Retinal pigment epithelial cell (primary cell): ENCODE measurements around the gene HOXA11.
A peak's percentile ranks its signal among the peaks of the same experiment; 100 is the strongest.

Experiments used
- DNase-seq: peaks from one replicate; pipeline ENCODE4 v3.0.0-alpha.2; 2010; ENCODE audit warnings: low read depth
- H3K4me3 ChIP-seq: 2 replicates; pipeline ENCODE4 v1.5.1; 2011; ENCODE audit warnings: mild to moderate bottlenecking, low read length, control low read depth, moderate library complexity
- TF ChIP-seq, protein P1 (sequence below): conservative IDR thresholded peaks from 2 replicates; pipeline ENCODE4 v1.5.1; 2011; ENCODE audit warnings: low read depth, low read length, control low read depth, inconsistent platforms

Gene HOXA11

DNA sequence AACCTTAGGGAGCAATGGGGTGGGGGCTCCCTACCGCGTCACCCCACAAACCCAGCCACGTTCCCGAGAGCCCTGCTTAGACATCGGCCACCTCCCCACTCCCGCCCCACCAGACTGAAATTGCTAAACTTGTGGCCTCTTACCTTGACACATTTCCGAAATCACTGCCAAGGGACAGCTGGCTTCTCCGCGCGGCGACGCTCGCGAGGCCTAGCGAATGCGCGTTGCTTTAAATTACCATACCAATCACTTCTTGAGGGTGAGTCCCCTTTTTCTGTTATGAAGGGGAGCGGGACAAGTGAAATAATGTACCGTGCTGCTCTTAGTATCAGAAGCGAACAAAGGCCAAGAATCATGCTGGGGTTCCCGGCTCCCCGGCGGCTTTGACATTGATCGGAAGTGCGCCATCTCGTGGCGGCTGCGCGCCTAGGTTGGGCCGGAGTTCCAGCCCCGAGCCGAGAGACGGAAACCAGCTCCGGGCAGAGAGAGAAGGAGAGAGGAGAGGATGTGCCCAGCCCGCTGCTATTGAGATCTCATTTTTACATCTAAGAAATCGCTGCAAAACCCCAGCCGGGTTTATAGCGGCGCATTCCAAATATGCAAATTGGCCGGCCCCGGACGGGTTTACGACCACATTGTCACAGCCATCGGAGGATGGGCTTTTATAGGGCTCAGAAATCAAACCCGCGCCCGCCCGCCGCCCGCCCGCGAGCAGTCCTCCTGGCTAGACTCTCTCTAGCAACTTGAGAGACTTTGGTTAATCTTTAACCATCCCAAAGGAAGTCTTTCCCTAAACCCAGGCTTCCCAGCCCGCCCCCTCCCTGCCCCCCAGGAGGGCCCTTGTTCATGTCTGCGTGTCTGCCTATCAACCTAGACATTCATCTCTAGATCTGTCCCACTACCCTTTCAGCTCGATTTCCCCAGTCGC is 5.3 kb downstream of the HOXA11 start:
- DNase-seq, result no peak
- TF ChIP-seq, protein P1, sequence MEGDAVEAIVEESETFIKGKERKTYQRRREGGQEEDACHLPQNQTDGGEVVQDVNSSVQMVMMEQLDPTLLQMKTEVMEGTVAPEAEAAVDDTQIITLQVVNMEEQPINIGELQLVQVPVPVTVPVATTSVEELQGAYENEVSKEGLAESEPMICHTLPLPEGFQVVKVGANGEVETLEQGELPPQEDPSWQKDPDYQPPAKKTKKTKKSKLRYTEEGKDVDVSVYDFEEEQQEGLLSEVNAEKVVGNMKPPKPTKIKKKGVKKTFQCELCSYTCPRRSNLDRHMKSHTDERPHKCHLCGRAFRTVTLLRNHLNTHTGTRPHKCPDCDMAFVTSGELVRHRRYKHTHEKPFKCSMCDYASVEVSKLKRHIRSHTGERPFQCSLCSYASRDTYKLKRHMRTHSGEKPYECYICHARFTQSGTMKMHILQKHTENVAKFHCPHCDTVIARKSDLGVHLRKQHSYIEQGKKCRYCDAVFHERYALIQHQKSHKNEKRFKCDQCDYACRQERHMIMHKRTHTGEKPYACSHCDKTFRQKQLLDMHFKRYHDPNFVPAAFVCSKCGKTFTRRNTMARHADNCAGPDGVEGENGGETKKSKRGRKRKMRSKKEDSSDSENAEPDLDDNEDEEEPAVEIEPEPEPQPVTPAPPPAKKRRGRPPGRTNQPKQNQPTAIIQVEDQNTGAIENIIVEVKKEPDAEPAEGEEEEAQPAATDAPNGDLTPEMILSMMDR, result peak; percentile 84
- H3K4me3 ChIP-seq, result no peak overlapping the region

GRCh38 chr7:27179030-27179429 is 6.0 kb downstream of the HOXA11 start:
- no peak overlapping the region for H3K4me3 ChIP-seq

GRCh38 chr7:27178366-27178765 is 6.7 kb downstream of the HOXA11 start:
- no peak for DNase-seq
- TF ChIP-seq, protein P1, result no peak
- H3K4me3 ChIP-seq, result no peak overlapping the region

More at GRCh38 chr7:27179030-27179429, 6.0 kb downstream of the HOXA11 start:
- no peak for DNase-seq
- TF ChIP-seq, protein P1, result no peak

DNA sequence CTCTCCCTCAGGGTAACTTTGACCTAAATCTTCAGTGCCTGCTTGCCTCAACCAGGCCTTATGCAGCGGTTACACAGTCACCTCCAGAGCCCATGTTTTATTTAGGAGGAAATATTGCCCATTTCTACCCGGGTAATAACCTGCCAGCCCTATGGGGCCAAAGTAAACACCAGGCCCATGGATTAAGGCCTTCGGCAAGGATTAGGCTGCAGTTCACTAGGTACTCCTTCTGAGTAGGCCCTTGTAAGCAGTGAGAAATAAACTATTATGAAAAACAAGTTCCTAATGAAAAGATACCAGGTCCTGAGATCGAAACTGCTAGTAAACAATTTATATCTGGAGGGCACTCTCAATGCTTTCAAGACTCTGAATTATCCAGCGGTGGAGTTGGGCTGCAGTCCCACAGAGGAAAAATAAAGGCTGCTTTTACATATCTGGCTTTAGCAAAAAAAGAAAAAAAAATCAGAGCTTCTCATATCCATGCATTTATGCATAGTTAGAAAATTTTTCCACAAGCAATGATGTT is 7.2 kb downstream of the HOXA11 start:
- DNase-seq, result no peak
- TF ChIP-seq, protein P1, result no peak
- no peak overlapping the region for H3K4me3 ChIP-seq

GRCh38 chr7:27176962-27177794 is 7.9 kb downstream of the HOXA11 start:
- DNase-seq, result no peak
- TF ChIP-seq, protein P1, result no peak
- H3K4me3 ChIP-seq, result no peak overlapping the region

- H3K4me3 ChIP-seq, result no peak overlapping the region
- TF ChIP-seq, protein P1, result no peak
- DNase-seq, result no peak
Observed at GRCh38 chr7:27176524-27176845, 8.5 kb downstream of the HOXA11 start.
